HEK293T (cell line): ENCODE measurements around the gene CYP4F22.

ENCODE experiments used
- HDGF ChIP-seq: fragments of 450-650 bp; IDR thresholded peaks from 2 replicates; pipeline ENCODE4 v1.6.1; 2017; ENCODE audit warnings: antibody characterized with exemption, borderline replicate concordance
- L3MBTL2 ChIP-seq: fragments of 450-650 bp; conservative IDR thresholded peaks from 2 replicates; pipeline ENCODE4 v1.6.1; 2016; ENCODE audit warnings: mild to moderate bottlenecking
- SP1 ChIP-seq: fragments of 450-650 bp; IDR thresholded peaks from 2 replicates; pipeline ENCODE4 v1.6.1; 2017

- no peak for TF ChIP-seq SP1
- TF ChIP-seq HDGF, result no peak
- TF ChIP-seq L3MBTL2, result no peak
Measured at GRCh38 chr19:15517778-15518177, 9.5 kb downstream of the CYP4F22 start.
